Ovary (tissue), 9 donors: ENCODE data around the gene CD177. TPM values are rescaled to one million over a fixed set of nuclear protein-coding genes. Genes with fewer than 3 reads are reported as not detected.
"Not testable (repeated sequence)": the region's sequence is repeated elsewhere in the genome, so short reads cannot be mapped to it uniquely, and the experiment has no call there.

Experiments used
- DNase-seq, 5 donors: peaks; one replicate each; pipeline ENCODE4 v3.0.0-alpha.2; 2019 to 2020
- H3K27ac ChIP-seq, 2 donors: fragments of 200-600 bp; one replicate each; pipeline versions ENCODE4 v1.5.1 to v1.8.0; 2019 to 2022
- H3K27me3 ChIP-seq: fragments of 200-600 bp; one replicate; pipeline ENCODE4 v1.8.0; 2022
- H3K36me3 ChIP-seq: fragments of 200-600 bp; sonication (generic); one replicate; pipeline ENCODE4 v1.5.1; 2019
- H3K4me1 ChIP-seq: one replicate; pipeline ENCODE4 v1.8.1; 2013; ENCODE audit warnings: mild to moderate bottlenecking, moderate library complexity; ENCODE audit not compliant: insufficient read depth
- H3K4me3 ChIP-seq: fragments of 200-600 bp; sonication (generic); one replicate; pipeline ENCODE4 v1.5.1; 2017
- H3K9me3 ChIP-seq, 2 donors: fragments of 200-600 bp in 1 of 2; sonication (generic) in 1 of 2; one replicate each; pipeline versions ENCODE4 v1.5.1 to v1.8.1; 2013 to 2019; ENCODE audit warnings: mild to moderate bottlenecking in 1 of 2, moderate library complexity in 1 of 2
- EP300 ChIP-seq: sonication (generic); formaldehyde crosslinking; IDR thresholded peaks from one replicate; pipeline ENCODE4 v1.6.1; 2017; ENCODE audit warnings: antibody characterized with exemption
- POLR2A ChIP-seq: fragments of 450-650 bp; IDR thresholded peaks from one replicate; pipeline ENCODE4 v1.6.1; 2017; ENCODE audit warnings: antibody characterized with exemption, mild to moderate bottlenecking, moderate library complexity
- WGBS, 3 donors: extraction: QIAGEN DNeasy Blood & Tissue Kit in 1 of 3; methylation state at CpG; one replicate each; pipeline versions ENCODE4 v1.1.5 to v1.1.7; 2013 to 2017; 5-methylcytosine and 5-hydroxymethylcytosine counted together
- intact Hi-C, 4 donors: fragments of 100-400 bp; cut with DNase I; formaldehyde crosslinking; loops; one replicate each; pipeline versions ENCODE4 v1.11.0 to v1.15.1; 2022 to 2023
- polyA plus RNA-seq, 2 donors: library from polyadenylated mRNA; stranded (reverse); fragments of 200-250 nt in 1 of 2; fragments of 350-450 nt in 1 of 2; fragmentation: Illumina TruSeq in 1 of 2; extraction: RNeasy Lipid Tissue Mini Kit (QIAGEN cat#74804) in 1 of 2; gene quantifications; one replicate each; pipeline ENCODE4 v1.2.3, GENCODE V29; 2013 to 2014
- total RNA-seq, 7 donors: library from RNA; depleted of rRNA in 2 of 7; stranded (reverse); fragments of >200 nt in 2 of 7; fragmentation: NEBNext Ultra II Directional in 3 of 7; extraction: Animal tissue kit (Norgen Biotek cat#: 25700) in 3 of 7; gene quantifications; one replicate each; pipeline versions ENCODE4 v1.1.0 to v1.2.4, GENCODE V29; 2016 to 2023
- TF ChIP-seq, protein P1 (sequence below), 3 donors: fragments of 450-650 bp in 2 of 3; fragments of 200-600 bp in 1 of 3; IDR thresholded peaks; one replicate each; pipeline versions ENCODE4 v1.5.1 to v1.8.0; 2016 to 2022; ENCODE audit warnings: antibody characterized with exemption in 3 of 3, mild to moderate bottlenecking in 1 of 3
- donor health status: DM: no; HTN: no; CAD: no; lungs with moderate emphysema.
- donor health status: DM: no; HTN: no; CAD: no.
- donor health status: Bipolar disorder and iron deficiency.
- donor health status: DM: yes; HTN: yes; CAD: no.
- donor health status: DM: no; HTN: no; CAD: no.
- donor health status: DM: yes; HTN: yes; CAD: no.

The CD177 gene
- total and polyA plus RNA-seq, 9 donors: 0.06 to 0.82 (median 0.18) TPM; not detected in 3

DNA sequence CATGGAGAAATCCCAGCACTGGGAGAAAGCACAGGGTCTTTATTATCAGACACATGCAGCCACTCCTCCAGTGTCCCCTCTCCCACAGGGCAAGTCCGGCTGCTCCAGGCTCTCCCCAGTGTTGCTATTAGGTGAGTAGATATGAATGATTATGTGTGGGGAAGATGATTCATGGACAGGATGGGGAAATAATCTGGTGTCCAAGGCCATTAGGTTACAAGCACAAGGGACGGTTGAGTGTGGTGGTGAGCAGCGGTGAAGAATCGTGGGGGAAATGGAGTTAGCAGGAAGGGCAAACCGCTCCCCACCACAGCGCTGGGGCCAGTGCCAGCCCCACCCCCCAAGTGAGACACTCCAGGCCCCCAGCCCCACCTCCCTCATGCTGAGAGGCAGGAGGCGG is 19.0 kb downstream of the CD177 start:
- no peaks in the 10 kb centered on the region for H3K9me3 ChIP-seq
- H3K36me3 ChIP-seq: no peaks in the 10 kb centered on the region
- no peaks in the 10 kb centered on the region for H3K4me1 ChIP-seq
- no peak for DNase-seq
- no peak overlapping the region for H3K4me3 ChIP-seq
- WGBS, 3 donors: 43 to 59% (median 49%) methylated on average over 7 of the region's 7 CpGs
- intact Hi-C loops: no loop called here
- no peaks in the 10 kb centered on the region for H3K27me3 ChIP-seq
- TF ChIP-seq EP300 (no peak), POLR2A (no peak)
- TF ChIP-seq, protein P1, sequence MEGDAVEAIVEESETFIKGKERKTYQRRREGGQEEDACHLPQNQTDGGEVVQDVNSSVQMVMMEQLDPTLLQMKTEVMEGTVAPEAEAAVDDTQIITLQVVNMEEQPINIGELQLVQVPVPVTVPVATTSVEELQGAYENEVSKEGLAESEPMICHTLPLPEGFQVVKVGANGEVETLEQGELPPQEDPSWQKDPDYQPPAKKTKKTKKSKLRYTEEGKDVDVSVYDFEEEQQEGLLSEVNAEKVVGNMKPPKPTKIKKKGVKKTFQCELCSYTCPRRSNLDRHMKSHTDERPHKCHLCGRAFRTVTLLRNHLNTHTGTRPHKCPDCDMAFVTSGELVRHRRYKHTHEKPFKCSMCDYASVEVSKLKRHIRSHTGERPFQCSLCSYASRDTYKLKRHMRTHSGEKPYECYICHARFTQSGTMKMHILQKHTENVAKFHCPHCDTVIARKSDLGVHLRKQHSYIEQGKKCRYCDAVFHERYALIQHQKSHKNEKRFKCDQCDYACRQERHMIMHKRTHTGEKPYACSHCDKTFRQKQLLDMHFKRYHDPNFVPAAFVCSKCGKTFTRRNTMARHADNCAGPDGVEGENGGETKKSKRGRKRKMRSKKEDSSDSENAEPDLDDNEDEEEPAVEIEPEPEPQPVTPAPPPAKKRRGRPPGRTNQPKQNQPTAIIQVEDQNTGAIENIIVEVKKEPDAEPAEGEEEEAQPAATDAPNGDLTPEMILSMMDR (IDR thresholded peaks at IDR 0.05): no peak
- H3K27ac ChIP-seq: no peak overlapping the region

DNA sequence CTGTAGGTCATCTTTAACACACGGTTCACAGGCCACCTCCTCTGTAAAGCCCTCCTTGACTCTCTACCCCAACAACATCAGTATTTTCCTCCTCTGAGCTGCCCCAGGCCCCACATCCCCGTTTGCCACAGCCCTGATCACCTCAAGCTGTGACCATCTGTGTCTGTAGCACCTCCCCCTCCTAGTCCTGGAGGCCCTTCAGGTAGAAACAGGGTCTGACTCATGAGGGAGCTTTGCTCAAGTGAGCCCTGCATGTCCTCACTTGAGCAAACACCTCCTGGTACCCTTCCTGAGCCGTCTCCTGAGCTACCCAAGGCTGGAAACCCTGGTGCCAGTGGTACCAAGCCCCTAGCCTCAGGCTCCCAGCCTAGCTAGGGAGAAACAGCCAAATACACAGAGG is 24.1 kb downstream of the CD177 start:
- H3K4me3 ChIP-seq, H3K4me1 ChIP-seq, intact Hi-C loops, H3K9me3 ChIP-seq, H3K36me3 ChIP-seq, DNase-seq, H3K27me3 ChIP-seq, H3K27ac ChIP-seq: not testable (repeated sequence)
- WGBS, 3 donors: no CpG with 5 or more reads among the region's 3 CpGs

DNA sequence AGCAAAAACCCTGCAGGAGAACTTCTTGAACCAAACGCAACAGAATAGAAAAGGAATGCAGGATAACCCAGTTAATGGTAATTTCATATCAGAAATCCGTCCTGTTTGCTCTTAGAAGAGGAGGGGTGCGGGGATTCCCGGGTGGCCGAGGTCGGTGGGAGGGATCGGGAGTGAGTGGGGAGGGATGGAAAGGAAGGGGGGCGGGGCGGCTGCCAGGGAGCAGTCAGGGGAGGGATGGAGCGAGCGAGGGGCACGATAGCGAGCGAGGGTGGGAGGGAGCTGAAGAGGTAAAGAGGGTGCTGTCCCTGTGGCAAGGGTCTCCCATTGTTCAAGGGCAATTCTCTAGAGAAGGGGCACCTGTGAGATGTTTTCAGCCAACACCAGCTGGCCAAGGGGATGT is 26.5 kb downstream of the CD177 start:
- 6 to 17% (median 8%) methylated on average over 14 of the region's 14 CpGs for WGBS, 3 donors
- DNase-seq: no peak

DNA sequence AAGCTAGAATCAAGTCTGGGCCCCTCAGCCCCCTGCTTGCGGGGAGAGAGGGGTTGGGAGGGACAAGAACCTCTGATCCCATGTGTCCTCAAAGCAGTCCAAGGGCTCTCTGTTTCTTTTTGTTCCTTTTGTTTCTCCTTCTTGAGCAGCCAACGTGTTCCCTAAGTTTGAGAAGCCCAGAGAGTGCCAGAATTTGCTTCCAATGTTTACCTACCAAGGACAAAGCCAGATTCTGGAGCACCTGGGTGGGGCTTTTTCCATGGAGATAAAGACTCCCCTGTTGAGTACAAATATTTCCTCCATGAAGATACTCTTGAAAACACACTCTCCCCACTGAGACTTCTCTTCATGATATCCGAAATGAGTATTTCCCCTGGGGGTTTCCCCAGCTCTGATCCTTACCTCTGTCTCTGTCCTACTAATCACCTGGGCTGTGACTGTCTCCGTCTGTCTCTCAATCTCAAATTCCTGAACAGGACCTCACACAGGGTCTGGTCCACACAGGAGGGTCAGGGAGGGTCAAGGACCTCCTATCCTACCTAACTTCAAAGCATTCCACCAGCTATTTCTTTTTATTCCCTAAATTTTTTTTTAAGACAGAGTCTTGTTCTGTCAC is 27.4 kb downstream of the CD177 start:
- intact Hi-C loops: no loop called here
- no peaks in the 10 kb centered on the region for H3K9me3 ChIP-seq
- TF ChIP-seq POLR2A: no peak
- no peaks in the 10 kb centered on the region for H3K36me3 ChIP-seq
- H3K27ac ChIP-seq: no peak overlapping the region
- no peak overlapping the region for H3K4me3 ChIP-seq
- WGBS, 3 donors: 41 to 57% (median 45%) methylated on average over 4 of the region's 4 CpGs
- H3K4me1 ChIP-seq: no peaks in the 10 kb centered on the region
- no peaks in the 10 kb centered on the region for H3K27me3 ChIP-seq
- no peak for DNase-seq

More for the DNA sequence above, 26.5 kb downstream of the CD177 start:
- Histone ChIP-seq H3K9me3 (no peaks in the 10 kb centered on the region), H3K36me3 (no peaks in the 10 kb centered on the region), H3K27me3 (no peaks in the 10 kb centered on the region), H3K27ac (no peak overlapping the region), H3K4me1 (no peaks in the 10 kb centered on the region), H3K4me3 (no peak overlapping the region)
- TF ChIP-seq, protein P1 (IDR thresholded peaks at IDR 0.05): no peak
- TF ChIP-seq POLR2A: no peak
- no peak for TF ChIP-seq EP300
- intact Hi-C loops: no loop called here

- intact Hi-C loops, H3K4me3 ChIP-seq, H3K4me1 ChIP-seq, H3K36me3 ChIP-seq, DNase-seq, H3K27ac ChIP-seq, H3K9me3 ChIP-seq, H3K27me3 ChIP-seq: not testable (repeated sequence)
- 68 to 78% (median 77%) methylated on average over 12 of the region's 12 CpGs for WGBS, 3 donors
Observed at GRCh38 chr19:43382586-43383216, 29.2 kb downstream of the CD177 start.

DNA sequence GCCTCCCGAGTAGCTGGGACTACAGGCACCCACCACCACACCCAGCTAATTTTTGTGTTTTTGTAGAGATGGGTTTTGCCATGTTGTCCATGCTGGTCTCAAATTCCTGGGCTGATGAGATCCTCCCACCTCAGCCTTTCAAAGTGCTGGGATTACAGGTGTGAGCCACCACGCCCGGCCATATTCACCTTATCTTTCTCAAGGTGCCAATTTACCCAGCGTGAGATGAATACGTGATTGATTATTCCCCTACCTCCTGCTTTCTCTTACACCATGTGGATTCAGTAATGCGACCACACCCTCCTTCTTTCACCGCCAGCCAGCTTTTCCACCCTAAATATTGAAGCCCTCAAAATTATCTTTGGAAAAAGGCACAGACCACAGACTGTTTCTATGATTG is 29.8 kb downstream of the CD177 start:
- intact Hi-C loops, H3K36me3 ChIP-seq, H3K4me3 ChIP-seq, DNase-seq, H3K4me1 ChIP-seq, H3K9me3 ChIP-seq, H3K27ac ChIP-seq, H3K27me3 ChIP-seq: not testable (repeated sequence)
- WGBS, 3 donors: 79 to 90% (median 82%) methylated on average over 7 of the region's 7 CpGs

- H3K4me1 ChIP-seq, H3K27ac ChIP-seq, intact Hi-C loops, H3K36me3 ChIP-seq, H3K27me3 ChIP-seq, H3K4me3 ChIP-seq, DNase-seq, H3K9me3 ChIP-seq: not testable (repeated sequence)
- 47 to 62% (median 56%) methylated on average over 3 of the region's 3 CpGs for WGBS, 3 donors
Observed at GRCh38 chr19:43383759-43384158, 30.3 kb downstream of the CD177 start.

GRCh38 chr19:43390903-43391551 is 37.5 kb downstream of the CD177 start:
- H3K36me3 ChIP-seq, DNase-seq, H3K9me3 ChIP-seq, intact Hi-C loops, H3K4me1 ChIP-seq, H3K27me3 ChIP-seq, H3K27ac ChIP-seq, H3K4me3 ChIP-seq: not testable (repeated sequence)
- WGBS, 3 donors: 77 to 86% (median 85%) methylated on average over 11 of the region's 11 CpGs

DNA sequence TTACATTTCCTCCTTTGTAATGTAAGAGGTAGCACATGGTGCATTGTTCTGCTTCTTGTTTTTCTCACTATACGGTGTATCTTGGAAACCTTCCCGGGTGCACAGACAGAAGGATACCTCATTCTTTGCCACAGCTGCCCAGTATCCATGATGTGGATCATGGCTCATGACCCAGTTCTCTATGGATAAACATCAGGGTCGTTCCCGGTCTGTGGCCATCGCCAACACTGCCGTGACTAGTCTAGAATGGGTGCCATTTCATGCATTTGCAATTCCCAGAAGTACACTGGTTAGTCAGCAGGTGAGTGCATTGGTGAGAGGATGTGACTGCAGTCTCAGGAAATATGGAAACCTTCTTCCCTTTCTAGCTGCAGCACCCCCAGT is 38.1 kb downstream of the CD177 start:
- H3K9me3 ChIP-seq, H3K36me3 ChIP-seq, H3K27me3 ChIP-seq, H3K4me3 ChIP-seq, H3K4me1 ChIP-seq, DNase-seq, intact Hi-C loops, H3K27ac ChIP-seq: not testable (repeated sequence)
- WGBS, 3 donors: 90 to 96% (median 93%) methylated on average over 6 of the region's 6 CpGs
